IPS DF 6.9 (cell line): Measurements from ENCODE around the gene IL31.

Source experiments
- DNase-seq: peaks from one replicate; pipeline ENCODE4 v3.0.0-alpha.2; 2013; ENCODE audit warnings: low read depth, low spot score
- H3K27ac ChIP-seq: one replicate; pipeline ENCODE4 v1.5.1; 2013; ENCODE audit warnings: low read length, control low read depth
- H3K27me3 ChIP-seq: 2 replicates; pipeline ENCODE4 v1.6.1; 2013; ENCODE audit warnings: mild to moderate bottlenecking, low read length; ENCODE audit not compliant: control insufficient read depth, insufficient read depth
- H3K36me3 ChIP-seq: 2 replicates; pipeline ENCODE4 v1.6.1; 2013; ENCODE audit warnings: low read length; ENCODE audit not compliant: control insufficient read depth, insufficient read depth
- H3K4me1 ChIP-seq: 2 replicates; pipeline ENCODE4 v1.6.1; 2013; ENCODE audit warnings: low read length; ENCODE audit not compliant: control insufficient read depth, insufficient read depth
- H3K4me3 ChIP-seq: 2 replicates; pipeline ENCODE4 v1.5.1; 2013; ENCODE audit warnings: mild to moderate bottlenecking, low read length
- H3K9me3 ChIP-seq: 2 replicates; pipeline ENCODE4 v1.6.1; 2013; ENCODE audit warnings: low read length, inconsistent platforms; ENCODE audit not compliant: control insufficient read depth, insufficient read depth
- WGBS: extraction: QIAGEN DNeasy Blood & Tissue Kit; methylation state at CpG from one replicate; pipeline ENCODE4 v1.1.7; 2013; ENCODE audit warnings: mixed read lengths, missing lambda C conversion rate; ENCODE audit not compliant: insufficient read length, insufficient coverage; 5-methylcytosine and 5-hydroxymethylcytosine counted together

Gene IL31

GRCh38 chr12:122155705-122156104 is 18.3 kb downstream of the IL31 start:
- H3K9me3 ChIP-seq, result no peaks in the 10 kb centered on the region
- H3K4me3 ChIP-seq, result no peak overlapping the region
- no peak overlapping the region for H3K27ac ChIP-seq
- no CpG with 5 or more reads among the region's 10 CpGs for WGBS
- H3K36me3 ChIP-seq, result no peaks in the 10 kb centered on the region
- no peaks in the 10 kb centered on the region for H3K27me3 ChIP-seq
- DNase-seq, result no peak
- H3K4me1 ChIP-seq, result no peaks in the 10 kb centered on the region

DNA sequence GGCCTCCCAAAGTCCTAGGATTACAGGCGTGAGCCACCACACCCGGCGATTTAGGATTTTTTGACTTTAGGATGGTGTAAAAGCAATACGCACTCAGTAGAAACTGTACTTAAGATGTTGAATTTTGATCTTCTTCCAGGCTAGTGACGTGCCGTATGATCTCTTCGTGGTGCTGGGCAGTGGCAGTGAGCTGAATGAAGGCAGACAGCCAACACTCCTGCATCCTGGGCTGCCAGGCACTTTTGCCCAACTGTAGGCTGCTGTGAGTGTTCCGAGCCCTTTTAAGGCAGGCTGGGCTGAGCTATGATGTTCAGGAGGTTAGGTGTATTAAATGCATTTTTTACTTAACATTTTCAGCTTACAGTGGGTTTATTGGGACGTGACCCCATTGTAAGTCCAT is 21.3 kb downstream of the IL31 start:
- H3K27ac ChIP-seq, result no peak overlapping the region
- no peaks in the 10 kb centered on the region for H3K9me3 ChIP-seq
- no CpG with 5 or more reads among the region's 9 CpGs for WGBS

DNA sequence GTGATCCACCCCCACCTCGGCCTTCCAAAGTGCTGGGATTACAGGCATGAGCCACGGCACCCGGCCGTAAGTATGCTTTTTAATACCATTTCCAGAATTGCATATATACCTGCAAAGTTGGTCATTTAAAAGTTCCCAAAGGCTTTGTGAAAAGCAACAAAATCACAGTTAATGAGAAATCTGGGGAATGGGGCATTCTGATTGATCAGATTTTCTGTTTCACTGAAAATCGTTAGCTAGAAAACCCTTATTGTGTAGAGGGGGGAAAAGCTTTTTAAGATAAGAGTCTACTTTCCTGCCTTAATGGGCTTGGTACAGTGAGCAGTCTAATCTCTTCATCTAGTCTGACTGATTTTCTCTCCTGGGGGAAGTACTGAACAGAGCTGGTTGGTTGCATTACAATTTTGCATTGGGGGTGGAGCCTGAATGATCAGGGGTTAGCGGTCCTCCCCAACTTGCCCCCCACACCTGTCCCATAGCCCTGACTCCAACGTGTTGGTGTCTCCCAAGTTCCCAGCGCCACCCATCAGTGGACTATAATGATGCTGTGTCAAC is 23.8 kb downstream of the IL31 start:
- no CpG with 5 or more reads among the region's 8 CpGs for WGBS
- no peak for DNase-seq
- Histone ChIP-seq H3K4me1 (no peaks in the 10 kb centered on the region), H3K9me3 (no peaks in the 10 kb centered on the region), H3K36me3 (no peaks in the 10 kb centered on the region), H3K4me3 (no peak overlapping the region), H3K27me3 (no peaks in the 10 kb centered on the region), H3K27ac (no peak overlapping the region)

More for the DNA sequence above, 21.3 kb downstream of the IL31 start:
- no peaks in the 10 kb centered on the region for H3K4me1 ChIP-seq
- H3K27me3 ChIP-seq, result no peaks in the 10 kb centered on the region
- no peaks in the 10 kb centered on the region for H3K36me3 ChIP-seq
- DNase-seq, result no peak
- H3K4me3 ChIP-seq, result no peak overlapping the region

DNA sequence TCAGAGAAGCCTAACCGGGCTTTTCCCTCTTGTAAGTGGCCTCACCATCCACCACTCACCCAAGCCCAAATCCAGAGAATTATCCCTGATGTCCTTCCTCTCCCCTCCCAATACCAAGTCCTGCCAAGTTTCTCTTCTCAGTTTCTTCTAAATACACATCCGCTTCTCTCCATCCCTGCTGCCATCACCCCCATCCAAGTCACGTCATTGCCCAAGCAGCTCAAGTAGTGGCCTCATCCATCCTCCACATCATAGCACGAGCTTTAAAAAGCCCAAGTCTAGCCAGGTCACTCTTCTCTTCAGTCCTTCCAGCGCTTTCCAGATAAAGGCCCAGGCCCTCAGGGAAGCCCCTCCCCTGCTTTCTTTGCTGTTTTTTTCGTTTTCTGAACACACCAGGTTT is 25.4 kb downstream of the IL31 start:
- Histone ChIP-seq H3K36me3 (0 out of 2 replicates have a peak, but pooled peaks cover 3% of the 10 kb centered on the region), H3K4me3 (no peak overlapping the region), H3K27ac (no peak overlapping the region), H3K9me3 (no peaks in the 10 kb centered on the region), H3K27me3 (no peaks in the 10 kb centered on the region), H3K4me1 (no peaks in the 10 kb centered on the region)
- DNase-seq, result no peak
- WGBS, result no CpG with 5 or more reads among the region's 6 CpGs

DNA sequence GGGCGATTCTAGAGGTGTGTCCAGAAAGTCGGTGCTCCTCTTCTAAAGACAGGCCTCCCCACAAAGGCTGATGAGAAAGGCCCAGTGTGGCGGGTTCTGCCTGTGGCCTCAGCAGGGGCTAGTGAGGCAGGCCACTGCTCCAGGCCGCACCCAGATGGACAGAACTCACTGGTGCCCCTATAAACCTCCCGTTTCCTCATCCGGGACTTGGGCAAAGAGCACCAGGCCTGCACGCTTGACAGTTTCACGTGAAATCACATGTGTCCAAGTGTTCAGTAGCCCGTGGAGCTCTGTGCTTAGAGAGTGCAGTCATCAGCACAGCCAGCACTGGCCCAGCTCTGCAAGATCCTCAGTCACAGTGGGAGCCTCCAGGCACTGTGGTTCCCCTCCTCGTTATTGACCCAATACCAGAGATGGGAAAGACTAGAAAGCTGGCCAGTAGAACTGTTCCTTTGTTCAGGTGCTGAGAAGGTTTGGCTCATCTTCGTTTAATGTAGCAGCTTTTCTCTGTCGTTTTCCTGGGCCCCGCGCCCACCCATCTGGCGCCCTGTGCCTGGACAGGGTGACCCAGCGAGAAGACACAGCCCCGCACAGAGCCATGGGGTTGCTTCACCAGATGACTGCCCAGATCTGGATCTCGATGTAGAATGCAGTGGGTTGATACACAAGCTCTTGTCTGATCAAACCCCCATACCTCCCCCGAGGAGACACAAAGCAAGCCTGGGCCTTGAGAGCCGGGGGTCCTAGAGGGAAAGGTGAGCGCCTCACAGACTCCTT is 26.3 kb downstream of the IL31 start:
- Histone ChIP-seq H3K36me3 (peaks cover 12% of the 10 kb centered on the region), H3K9me3 (peaks cover 3% of the 10 kb centered on the region), H3K27me3 (no peaks in the 10 kb centered on the region), H3K27ac (no peak overlapping the region), H3K4me3 (no peak overlapping the region), H3K4me1 (no peaks in the 10 kb centered on the region)
- no peak for DNase-seq
- WGBS, result no CpG with 5 or more reads among the region's 21 CpGs

DNA sequence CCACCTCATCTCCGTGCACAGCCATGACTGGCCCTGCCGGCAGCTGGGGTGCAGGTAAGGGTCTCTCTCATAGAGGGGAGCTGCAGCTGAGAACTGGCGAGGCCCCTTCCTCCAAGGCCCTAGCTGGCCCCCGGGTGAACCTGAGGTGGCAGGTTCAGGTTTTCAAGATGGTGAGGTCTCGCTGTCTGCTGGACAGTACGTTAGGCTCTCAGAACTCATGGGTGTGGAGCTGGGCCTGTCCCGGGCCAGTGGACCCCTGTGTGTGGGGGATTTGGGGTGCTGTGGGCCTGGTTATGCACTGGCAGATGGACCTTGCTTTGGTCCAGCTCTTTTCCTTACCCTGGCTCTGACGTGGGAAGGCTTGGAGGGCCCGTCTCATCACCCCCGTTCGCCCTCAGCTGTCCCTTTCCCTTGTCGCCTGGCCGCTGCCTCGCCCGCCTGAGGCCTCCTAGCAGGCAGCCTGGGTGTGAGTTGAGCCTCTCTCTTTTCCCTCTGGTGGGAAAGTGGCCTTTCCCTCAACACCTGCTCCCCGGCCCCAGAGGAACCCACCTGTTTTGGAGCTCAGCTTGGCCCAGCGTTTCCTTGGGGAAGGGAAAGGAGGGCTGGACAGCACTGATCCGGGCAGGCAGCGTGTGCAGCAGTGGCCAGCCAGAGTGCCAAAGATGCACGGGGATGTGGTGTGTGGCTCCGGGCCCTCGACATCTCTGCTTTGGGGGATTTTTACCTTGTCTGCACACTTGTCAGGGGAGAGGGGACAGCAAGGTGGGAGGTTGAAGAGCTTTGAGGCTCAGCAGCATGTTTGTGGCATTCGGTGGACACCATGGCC is 28.3 kb downstream of the IL31 start:
- no CpG with 5 or more reads among the region's 23 CpGs for WGBS
- Histone ChIP-seq H3K36me3 (peaks cover 27% of the 10 kb centered on the region), H3K9me3 (peaks cover 12% of the 10 kb centered on the region), H3K27me3 (no peaks in the 10 kb centered on the region), H3K4me3 (no peak overlapping the region), H3K27ac (no peak overlapping the region), H3K4me1 (no peaks in the 10 kb centered on the region)
- DNase-seq, result no peak

GRCh38 chr12:122144885-122145284 is 29.1 kb downstream of the IL31 start:
- Histone ChIP-seq H3K27me3 (no peaks in the 10 kb centered on the region), H3K4me1 (no peaks in the 10 kb centered on the region), H3K27ac (no peak overlapping the region), H3K4me3 (no peak overlapping the region), H3K36me3 (peaks cover 27% of the 10 kb centered on the region), H3K9me3 (peaks cover 12% of the 10 kb centered on the region)
- no CpG with 5 or more reads among the region's 12 CpGs for WGBS
- DNase-seq, result no peak

DNA sequence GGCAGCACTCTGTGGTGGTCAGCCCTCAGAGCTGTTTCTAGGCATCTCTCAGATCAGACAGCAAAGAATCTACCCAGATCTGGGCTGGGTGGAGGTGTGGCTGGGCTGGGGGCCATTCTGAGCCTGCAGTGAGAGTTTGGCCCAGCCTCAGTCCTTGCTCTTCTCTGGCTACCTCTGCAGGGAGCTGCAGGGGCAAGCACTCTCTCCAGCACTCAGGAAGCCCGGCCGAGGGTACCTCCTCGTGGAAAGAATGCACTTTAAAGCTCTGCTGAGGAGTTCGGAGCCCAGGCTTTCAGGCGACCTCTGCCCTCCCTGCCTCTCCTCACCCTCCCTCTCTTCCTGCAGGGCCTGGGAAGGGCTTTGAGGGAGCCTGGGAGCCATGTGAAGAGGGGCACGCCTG is 31.2 kb downstream of the IL31 start:
- no peaks in the 10 kb centered on the region for H3K4me1 ChIP-seq
- WGBS, result no CpG with 5 or more reads among the region's 6 CpGs
- H3K4me3 ChIP-seq, result no peak overlapping the region
- peaks cover 27% of the 10 kb centered on the region for H3K36me3 ChIP-seq
- no peaks in the 10 kb centered on the region for H3K27me3 ChIP-seq
- no peak overlapping the region for H3K27ac ChIP-seq
- peaks cover 12% of the 10 kb centered on the region for H3K9me3 ChIP-seq
- DNase-seq, result no peak

- no peak overlapping the region for H3K4me3 ChIP-seq
- H3K4me1 ChIP-seq, result peaks cover 4% of the 10 kb centered on the region; the same call in 1 of the 2 replicates
- no peak overlapping the region for H3K27ac ChIP-seq
- peaks cover 12% of the 10 kb centered on the region for H3K9me3 ChIP-seq
- no CpG with 5 or more reads among the region's 21 CpGs for WGBS
- H3K36me3 ChIP-seq, result peaks cover 27% of the 10 kb centered on the region
- no peak for DNase-seq
- H3K27me3 ChIP-seq, result no peaks in the 10 kb centered on the region
Observed at GRCh38 chr12:122141911-122142725, 31.9 kb downstream of the IL31 start.
